ENCODE data around the gene ABCC1.

Gene ABCC1

DNA sequence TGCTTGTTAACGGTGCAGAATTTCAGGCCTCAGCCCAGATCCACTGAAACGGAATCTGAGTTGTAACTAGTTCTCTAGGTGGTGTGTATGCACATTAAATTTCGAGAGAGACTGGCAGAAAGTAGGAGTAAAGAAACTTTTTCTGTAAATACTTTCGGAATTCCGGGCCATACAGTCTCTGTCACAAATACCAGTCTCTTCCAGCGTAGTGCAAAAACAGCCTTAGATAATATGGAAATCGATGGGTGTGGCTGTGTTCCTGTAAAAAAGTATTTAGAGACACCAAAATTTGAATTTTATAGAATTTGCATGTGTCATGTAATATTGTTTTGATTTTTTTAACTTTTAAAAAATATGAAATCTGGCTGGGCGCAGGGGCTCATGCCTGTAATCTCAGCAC is 109.7 kb downstream of the ABCC1 start:
- Histone ChIP-seq H3K27ac (ENCODE audit: low read depth, low read length) (peak overlapping the region; percentile 52), H3K36me3 (ENCODE audit: control insufficient read depth, insufficient read depth, low read length) (peaks cover 4% of the 10 kb centered on the region), H3K27me3 (ENCODE audit: control insufficient read depth, insufficient read depth, low read length) (no peaks in the 10 kb centered on the region), H3K4me1 (ENCODE audit: control insufficient read depth, insufficient read depth, low read length) (peaks cover 22% of the 10 kb centered on the region), H3K9ac (ENCODE audit: low read length) (no peak overlapping the region), H3K4me3 (ENCODE audit: low read length) (no peak overlapping the region)

GRCh38 chr16:16059895-16060590 is 110.6 kb downstream of the ABCC1 start:
- Histone ChIP-seq H3K36me3 (ENCODE audit: control insufficient read depth, insufficient read depth, low read length) (peaks cover 4% of the 10 kb centered on the region), H3K27me3 (ENCODE audit: control insufficient read depth, insufficient read depth, low read length) (no peaks in the 10 kb centered on the region), H3K9ac (ENCODE audit: low read length) (no peak overlapping the region), H3K27ac (ENCODE audit: low read depth, low read length) (peak overlapping the region; percentile 74), H3K4me1 (ENCODE audit: control insufficient read depth, insufficient read depth, low read length) (peaks cover 22% of the 10 kb centered on the region), H3K4me3 (ENCODE audit: low read length) (no peak overlapping the region)

- Histone ChIP-seq H3K4me1 (ENCODE audit: control insufficient read depth, insufficient read depth, low read length) (peaks cover 23% of the 10 kb centered on the region), H3K27me3 (ENCODE audit: control insufficient read depth, insufficient read depth, low read length) (no peaks in the 10 kb centered on the region), H3K36me3 (ENCODE audit: control insufficient read depth, insufficient read depth, low read length) (peaks cover 2% of the 10 kb centered on the region), H3K4me3 (ENCODE audit: low read length) (no peak overlapping the region), H3K27ac (ENCODE audit: low read depth, low read length) (peak overlapping the region; percentile 74), H3K9ac (ENCODE audit: low read length) (no peak overlapping the region)
Measured at GRCh38 chr16:16062023-16062937, 112.9 kb downstream of the ABCC1 start.

DNA sequence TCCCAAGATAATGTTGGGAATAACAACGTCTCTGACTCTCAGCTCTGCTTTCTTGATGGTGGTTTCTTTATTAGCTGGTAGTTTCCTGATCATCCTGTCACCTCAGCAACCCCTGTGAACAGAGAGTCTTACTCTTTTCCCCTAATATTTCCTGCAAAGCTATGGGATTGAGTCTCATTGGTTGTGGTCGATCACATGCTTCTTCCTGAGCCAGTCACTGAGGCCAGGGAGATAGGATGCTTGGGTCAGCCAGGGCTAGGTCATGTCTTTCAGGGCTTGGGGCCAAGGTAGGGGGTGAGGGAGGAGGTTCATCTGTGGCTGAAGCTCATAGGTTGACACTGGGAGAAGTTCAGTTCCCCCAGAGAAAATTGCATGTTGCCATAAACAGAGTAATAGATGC is 114.3 kb downstream of the ABCC1 start:
- H3K36me3 ChIP-seq (ENCODE audit: control insufficient read depth, insufficient read depth, low read length): peaks cover 2% of the 10 kb centered on the region
- H3K27me3 ChIP-seq (ENCODE audit: control insufficient read depth, insufficient read depth, low read length): no peaks in the 10 kb centered on the region
- no peak overlapping the region for H3K4me3 ChIP-seq (ENCODE audit: low read length)
- peaks cover 24% of the 10 kb centered on the region for H3K4me1 ChIP-seq (ENCODE audit: control insufficient read depth, insufficient read depth, low read length)
- H3K9ac ChIP-seq (ENCODE audit: low read length): no peak overlapping the region
- H3K27ac ChIP-seq (ENCODE audit: low read depth, low read length): peak overlapping the region; percentile 16

DNA sequence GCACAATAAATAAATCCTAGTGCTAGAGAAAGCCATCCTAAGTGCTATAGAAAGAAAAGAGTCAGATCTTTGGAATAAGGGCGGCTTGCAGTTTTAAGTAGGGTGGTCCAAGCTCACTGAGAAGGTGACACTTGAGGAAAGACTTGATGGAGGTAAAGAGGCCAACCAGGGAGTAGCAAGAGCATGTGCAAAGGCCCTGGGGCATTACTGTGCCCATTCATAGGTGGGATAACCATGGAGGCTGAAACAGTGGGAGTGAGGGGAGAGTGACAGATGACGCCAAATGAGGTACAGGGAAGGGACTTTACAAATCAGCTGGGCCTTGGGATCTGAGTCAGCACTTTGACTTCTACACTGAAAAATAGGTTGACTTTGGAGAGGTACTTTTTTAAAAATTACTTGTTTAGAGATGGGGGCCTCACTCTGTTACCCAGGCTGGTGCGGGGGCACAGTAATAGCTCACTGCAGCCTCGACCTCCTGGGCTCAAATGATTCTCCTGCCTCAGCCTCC is 115.5 kb downstream of the ABCC1 start:
- Histone ChIP-seq H3K27ac (ENCODE audit: low read depth, low read length) (peak overlapping the region; percentile 61), H3K4me1 (ENCODE audit: control insufficient read depth, insufficient read depth, low read length) (peaks cover 24% of the 10 kb centered on the region), H3K4me3 (ENCODE audit: low read length) (no peak overlapping the region), H3K27me3 (ENCODE audit: control insufficient read depth, insufficient read depth, low read length) (no peaks in the 10 kb centered on the region), H3K9ac (ENCODE audit: low read length) (no peak overlapping the region), H3K36me3 (ENCODE audit: control insufficient read depth, insufficient read depth, low read length) (peaks cover 2% of the 10 kb centered on the region)

GRCh38 chr16:16067127-16067526 is 117.7 kb downstream of the ABCC1 start:
- Histone ChIP-seq H3K9ac (ENCODE audit: low read length) (no peak overlapping the region), H3K4me3 (ENCODE audit: low read length) (peak overlapping the region; percentile 20), H3K4me1 (ENCODE audit: control insufficient read depth, insufficient read depth, low read length) (peaks cover 23% of the 10 kb centered on the region), H3K27ac (ENCODE audit: low read depth, low read length) (peak overlapping the region; percentile 83), H3K27me3 (ENCODE audit: control insufficient read depth, insufficient read depth, low read length) (no peaks in the 10 kb centered on the region), H3K36me3 (ENCODE audit: control insufficient read depth, insufficient read depth, low read length) (peaks cover 2% of the 10 kb centered on the region)

DNA sequence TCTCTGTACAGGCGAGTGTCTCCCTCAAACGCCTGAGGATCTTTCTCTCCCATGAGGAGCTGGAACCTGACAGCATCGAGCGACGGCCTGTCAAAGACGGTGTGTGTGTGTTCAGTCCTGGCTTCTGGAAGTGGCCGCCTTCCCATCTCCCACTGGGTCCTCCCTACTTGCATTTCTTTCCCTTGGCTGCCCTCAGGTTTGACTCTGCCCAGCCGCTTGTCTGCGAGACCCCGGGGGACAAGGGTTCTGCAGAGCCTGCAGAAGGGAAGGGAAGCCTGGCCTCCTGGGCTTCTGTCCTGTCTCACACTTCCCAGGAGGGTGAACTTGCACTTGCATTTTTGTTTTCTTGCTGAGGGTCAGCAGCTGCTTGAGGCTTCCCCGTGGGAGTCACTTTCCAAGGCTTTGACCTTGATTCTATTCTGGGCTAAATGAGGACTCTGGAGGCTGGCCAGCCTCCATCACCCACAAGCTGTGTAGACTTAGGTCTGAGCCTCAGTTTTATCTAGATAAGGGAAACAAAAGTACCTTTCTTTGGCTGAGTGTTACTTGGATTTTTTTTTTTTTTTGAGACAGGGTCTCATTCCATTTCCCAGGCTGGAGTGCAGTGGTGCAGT is 122.3 kb downstream of the ABCC1 start:
- no peak overlapping the region for H3K9ac ChIP-seq (ENCODE audit: low read length)
- peaks cover 5% of the 10 kb centered on the region for H3K36me3 ChIP-seq (ENCODE audit: control insufficient read depth, insufficient read depth, low read length)
- H3K27me3 ChIP-seq (ENCODE audit: control insufficient read depth, insufficient read depth, low read length): no peaks in the 10 kb centered on the region
- H3K4me3 ChIP-seq (ENCODE audit: low read length): no peak overlapping the region
- H3K4me1 ChIP-seq (ENCODE audit: control insufficient read depth, insufficient read depth, low read length): peaks cover 32% of the 10 kb centered on the region
- peak overlapping the region; percentile 79 for H3K27ac ChIP-seq (ENCODE audit: low read depth, low read length)

DNA sequence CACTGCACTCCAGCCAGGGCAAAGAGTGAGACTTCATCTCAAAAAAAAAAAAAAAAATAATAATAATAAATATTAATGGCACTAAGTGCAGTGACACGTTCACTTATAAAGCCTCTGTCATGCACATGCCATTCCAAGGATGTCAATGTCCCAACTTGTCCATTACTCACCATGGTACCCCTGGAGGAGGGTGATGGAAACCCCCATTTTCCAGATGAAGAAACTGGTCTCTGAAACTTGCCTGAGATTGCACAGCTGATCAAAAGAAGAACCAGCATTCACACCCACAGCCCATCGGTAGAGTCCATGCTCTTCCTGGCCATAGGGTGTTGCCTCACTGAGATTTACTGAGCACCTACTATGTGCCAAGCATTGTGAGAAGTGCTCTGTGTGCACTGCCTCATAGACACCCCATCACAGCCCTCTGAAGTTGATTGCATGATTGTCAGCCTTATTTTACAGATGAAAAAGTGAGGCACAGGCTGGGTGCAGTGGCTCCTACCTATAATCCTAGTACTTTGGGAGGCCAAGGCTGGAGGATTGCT is 123.7 kb downstream of the ABCC1 start:
- Histone ChIP-seq H3K4me3 (ENCODE audit: low read length) (no peak overlapping the region), H3K4me1 (ENCODE audit: control insufficient read depth, insufficient read depth, low read length) (peaks cover 27% of the 10 kb centered on the region), H3K9ac (ENCODE audit: low read length) (no peak overlapping the region), H3K36me3 (ENCODE audit: control insufficient read depth, insufficient read depth, low read length) (peaks cover 3% of the 10 kb centered on the region), H3K27me3 (ENCODE audit: control insufficient read depth, insufficient read depth, low read length) (no peaks in the 10 kb centered on the region), H3K27ac (ENCODE audit: low read depth, low read length) (no peak overlapping the region)

- H3K27ac ChIP-seq (ENCODE audit: low read depth, low read length): peak overlapping the region; percentile 68
- H3K4me1 ChIP-seq (ENCODE audit: control insufficient read depth, insufficient read depth, low read length): peaks cover 36% of the 10 kb centered on the region
- no peaks in the 10 kb centered on the region for H3K27me3 ChIP-seq (ENCODE audit: control insufficient read depth, insufficient read depth, low read length)
- peaks cover 6% of the 10 kb centered on the region for H3K36me3 ChIP-seq (ENCODE audit: control insufficient read depth, insufficient read depth, low read length)
- no peak overlapping the region for H3K9ac ChIP-seq (ENCODE audit: low read length)
- H3K4me3 ChIP-seq (ENCODE audit: low read length): no peak overlapping the region
Measured at GRCh38 chr16:16073891-16074881, 124.8 kb downstream of the ABCC1 start.

DNA sequence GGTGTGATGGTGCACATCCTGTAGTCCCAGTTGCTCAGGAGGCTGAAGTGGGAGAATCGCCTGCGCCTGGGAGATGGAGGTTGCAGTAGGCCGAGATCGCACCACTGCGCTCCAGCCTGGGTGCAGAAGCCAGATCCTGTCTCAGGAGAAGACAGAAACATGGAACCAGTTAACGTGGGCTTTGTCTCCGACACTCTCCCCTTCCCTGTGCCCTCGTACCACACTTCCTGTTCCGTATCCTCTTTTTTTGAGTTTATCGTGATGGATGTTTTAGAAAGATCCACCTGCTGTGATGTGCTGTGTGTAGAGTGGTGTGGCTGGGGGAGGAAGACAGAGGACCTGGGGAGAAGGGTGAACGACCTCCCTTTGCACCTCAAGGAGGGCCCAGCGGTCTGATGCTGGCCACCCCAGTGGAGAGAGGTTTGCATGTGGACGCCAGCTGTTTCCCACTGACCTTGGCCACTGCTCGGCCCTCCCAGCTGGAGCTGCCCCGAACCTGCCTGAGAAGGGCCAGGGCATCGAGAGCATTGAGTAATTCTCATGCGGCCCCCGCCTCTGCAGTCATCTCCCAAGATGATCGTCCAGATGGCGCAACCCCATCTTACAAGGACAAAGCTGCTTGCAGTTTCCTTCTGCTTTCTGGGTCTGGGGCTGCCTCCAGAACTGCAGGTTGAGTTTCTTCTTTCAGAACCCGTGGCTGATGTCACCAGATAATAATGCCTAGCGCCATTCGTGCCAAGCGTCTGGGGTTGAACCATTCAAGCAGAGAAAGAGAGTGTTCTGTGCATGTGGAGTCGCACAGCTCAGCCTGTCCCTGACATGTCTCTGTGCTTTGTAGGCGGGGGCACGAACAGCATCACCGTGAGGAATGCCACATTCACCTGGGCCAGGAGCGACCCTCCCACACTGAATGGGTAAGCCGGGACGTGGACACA is 126.3 kb downstream of the ABCC1 start:
- peak overlapping the region; percentile 68 for H3K27ac ChIP-seq (ENCODE audit: low read depth, low read length)
- H3K27me3 ChIP-seq (ENCODE audit: control insufficient read depth, insufficient read depth, low read length): no peaks in the 10 kb centered on the region
- H3K9ac ChIP-seq (ENCODE audit: low read length): no peak overlapping the region
- no peak overlapping the region for H3K4me3 ChIP-seq (ENCODE audit: low read length)
- peaks cover 11% of the 10 kb centered on the region for H3K36me3 ChIP-seq (ENCODE audit: control insufficient read depth, insufficient read depth, low read length)
- peaks cover 44% of the 10 kb centered on the region for H3K4me1 ChIP-seq (ENCODE audit: control insufficient read depth, insufficient read depth, low read length)
